ENCODE measurements around the gene MFNG. TPM values are rescaled to one million over a fixed set of nuclear protein-coding genes. Genes with fewer than 3 reads are reported as not detected.

MFNG gene
- total RNA-seq, 1 donor from 2014 or later = 2.3 TPM

GRCh38 chr22:37497062-37497599 lies 10.9 kb upstream of the MFNG start:
- Histone ChIP-seq H3K4me2 (no peak overlapping the region), H3K27ac (no peak overlapping the region), H3K27me3 (no peaks in the 10 kb centered on the region), H3K79me2 (ENCODE audit: low read depth) (no peaks in the 10 kb centered on the region), H3K9me3 (ENCODE audit: low read depth) (no peaks in the 10 kb centered on the region), H2AFZ (replicated peaks) (no peak overlapping the region), H3K9ac (no peak overlapping the region), H3K36me3 (no peaks in the 10 kb centered on the region), H3K4me1 (peaks cover 11% of the 10 kb centered on the region), H3K4me3 (no peak overlapping the region), H3F3A (ENCODE audit: low read depth) (no peaks in the 10 kb centered on the region), H4K20me1 (ENCODE audit: low read depth) (no peaks in the 10 kb centered on the region)
- no peak overlapping the region for H3K4me3 Mint-ChIP-seq
- peaks cover 48% of the 10 kb centered on the region for H3K4me1 Mint-ChIP-seq
- no peaks in the 10 kb centered on the region for H3K9me3 Mint-ChIP-seq
- TF ChIP-seq EZH2phosphoT487 (IDR thresholded peaks at IDR 0.05) (no peak), CTCF (IDR thresholded peaks at IDR 0.05) (no peak), EZH2 (IDR thresholded peaks at IDR 0.05) (no peak)
- DNase-seq (ENCODE audit: low spot score) = no peak
- peak overlapping the region; percentile 57 for H3K27ac Mint-ChIP-seq
- H3K36me3 Mint-ChIP-seq = peaks cover 2% of the 10 kb centered on the region
- peaks cover 22% of the 10 kb centered on the region for H3K27me3 Mint-ChIP-seq (ENCODE audit: insufficient read depth, low read depth)

GRCh38 chr22:37496651-37497050 lies 10.5 kb upstream of the MFNG start:
- peaks cover 11% of the 10 kb centered on the region for H3K4me1 ChIP-seq
- H3K4me1 Mint-ChIP-seq = peaks cover 45% of the 10 kb centered on the region
- H3K36me3 ChIP-seq = no peaks in the 10 kb centered on the region
- no peaks in the 10 kb centered on the region for H3K9me3 Mint-ChIP-seq
- H3K4me2 ChIP-seq = no peak overlapping the region
- H4K20me1 ChIP-seq (ENCODE audit: low read depth) = no peaks in the 10 kb centered on the region
- H3K27me3 ChIP-seq = no peaks in the 10 kb centered on the region
- no peak overlapping the region for H2AFZ ChIP-seq (replicated peaks)
- DNase-seq (ENCODE audit: low spot score) = peak; percentile 63
- no peak overlapping the region for H3K4me3 Mint-ChIP-seq
- no peaks in the 10 kb centered on the region for H3F3A ChIP-seq (ENCODE audit: low read depth)
- TF ChIP-seq CTCF (IDR thresholded peaks at IDR 0.05) (no peak), EZH2 (IDR thresholded peaks at IDR 0.05) (no peak), EZH2phosphoT487 (IDR thresholded peaks at IDR 0.05) (no peak)
- H3K9me3 ChIP-seq (ENCODE audit: low read depth) = no peaks in the 10 kb centered on the region
- no peak overlapping the region for H3K9ac ChIP-seq
- H3K36me3 Mint-ChIP-seq = peaks cover 2% of the 10 kb centered on the region
- H3K79me2 ChIP-seq (ENCODE audit: low read depth) = no peaks in the 10 kb centered on the region
- no peak overlapping the region for H3K27ac ChIP-seq
- no peak overlapping the region for H3K4me3 ChIP-seq
- H3K27ac Mint-ChIP-seq = no peak overlapping the region
- H3K27me3 Mint-ChIP-seq (ENCODE audit: insufficient read depth, low read depth) = peaks cover 23% of the 10 kb centered on the region

- no peak overlapping the region for H3K27ac ChIP-seq
- H3F3A ChIP-seq (ENCODE audit: low read depth) = no peaks in the 10 kb centered on the region
- no peaks in the 10 kb centered on the region for H3K27me3 ChIP-seq
- peaks cover under 1% of the 10 kb centered on the region for H3K4me1 ChIP-seq
- Mint-ChIP-seq H3K4me3 (no peak overlapping the region), H3K27ac (no peak overlapping the region), H3K4me1 (peaks cover 31% of the 10 kb centered on the region), H3K36me3 (peaks cover 2% of the 10 kb centered on the region), H3K27me3 (ENCODE audit: insufficient read depth, low read depth) (peaks cover 17% of the 10 kb centered on the region), H3K9me3 (no peaks in the 10 kb centered on the region)
- no peaks in the 10 kb centered on the region for H3K9me3 ChIP-seq (ENCODE audit: low read depth)
- H2AFZ ChIP-seq (replicated peaks) = no peak overlapping the region
- no peak for TF ChIP-seq EZH2 (IDR thresholded peaks at IDR 0.05)
- TF ChIP-seq CTCF (IDR thresholded peaks at IDR 0.05) = no peak
- TF ChIP-seq EZH2phosphoT487 (IDR thresholded peaks at IDR 0.05) = no peak
- H3K36me3 ChIP-seq = no peaks in the 10 kb centered on the region
- H3K4me2 ChIP-seq = no peak overlapping the region
- no peaks in the 10 kb centered on the region for H3K79me2 ChIP-seq (ENCODE audit: low read depth)
- no peak overlapping the region for H3K4me3 ChIP-seq
- no peak overlapping the region for H3K9ac ChIP-seq
- no peaks in the 10 kb centered on the region for H4K20me1 ChIP-seq (ENCODE audit: low read depth)
- no peak for DNase-seq (ENCODE audit: low spot score)
These were observed 7.8 kb upstream of the MFNG start for GRCh38 chr22:37493979-37494378.

All from neural progenitor cell (in vitro differentiated cells).